ENCODE results near the gene CYSTM1. TPM values are rescaled to one million over a fixed set of nuclear protein-coding genes. Genes with fewer than 3 reads are reported as not detected.

Gene CYSTM1
- total and polyA plus RNA-seq, 2 of the 8 experiments (the other 6 are each of a cell fraction or from before 2014, with no cell fraction given), result 25.0 to 47.8 TPM

DNA sequence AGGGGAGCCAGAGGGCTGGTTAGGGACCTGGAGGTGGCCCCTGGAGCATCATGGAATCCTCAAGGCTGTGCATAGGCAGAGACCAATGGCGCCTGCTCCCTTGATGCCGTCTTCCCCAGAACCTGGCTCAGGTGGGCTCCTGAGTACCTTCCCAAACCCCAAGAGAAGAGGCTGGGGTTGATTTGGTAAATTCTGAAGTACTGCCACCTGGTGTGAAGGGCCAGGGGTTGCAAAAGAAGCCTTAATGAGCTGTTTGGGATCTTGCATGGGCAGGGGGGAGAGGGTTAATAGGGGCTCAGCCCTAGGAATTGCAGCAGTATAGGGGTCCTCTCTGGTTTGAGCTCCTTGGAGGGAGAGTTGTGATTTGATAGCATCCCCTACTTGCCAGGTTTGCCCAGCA lies 52.1 kb downstream of the CYSTM1 start:
- Histone ChIP-seq H3K18ac (ENCODE audit: extremely low read depth, low read length) (no peak overlapping the region), H3K23ac (ENCODE audit: insufficient read length) (no peak overlapping the region), H3K4ac (replicated peaks; ENCODE audit: insufficient read length, low read depth, low read length) (no peak overlapping the region), H3K4me2 (ENCODE audit: insufficient read depth in 1 of 2, low read depth in 2 of 2, low read length in 2 of 2) (no peak overlapping the region), H2BK120ac (replicated peaks; ENCODE audit: low read depth, low read length) (no peak overlapping the region), H2BK5ac (ENCODE audit: low read depth, low read length) (no peak overlapping the region), H3K14ac (ENCODE audit: insufficient read length) (no peak overlapping the region), H3K23me2 (ENCODE audit: low read depth, low read length) (no peaks in the 10 kb centered on the region), H3K9ac (replicated peaks in 1 of 4; ENCODE audit: extremely low read depth in 1 of 4, low read depth in 3 of 4, low read length in 3 of 4) (no peak overlapping the region), H3K36me3 (ENCODE audit: control insufficient read depth in 2 of 4, insufficient read depth in 4 of 4, low read length in 3 of 4) (no peaks in the 10 kb centered on the region), H3K79me2 (ENCODE audit: control insufficient read depth in 1 of 2, insufficient read depth in 2 of 2, low read length in 2 of 2) (no peaks in the 10 kb centered on the region), H3K27me3 (replicated peaks in 1 of 4; ENCODE audit: control insufficient read depth in 3 of 4, extremely low read depth in 1 of 4, insufficient read depth in 3 of 4, low read length in 3 of 4) (no peaks in the 10 kb centered on the region; a peak in 1 of 7 replicates), H2AK5ac (ENCODE audit: low read depth, low read length) (no peak overlapping the region), H3K79me1 (ENCODE audit: low read depth, low read length) (no peaks in the 10 kb centered on the region), H4K91ac (replicated peaks; ENCODE audit: insufficient read length, low read length) (no peak overlapping the region), H3K27ac (ENCODE audit: low read depth, low read length) (no peak overlapping the region), H3K4me3 (ENCODE audit: extremely low read depth in 1 of 4, insufficient read depth in 2 of 4, low read depth in 3 of 4, low read length in 4 of 4) (no peak overlapping the region), H2BK12ac (ENCODE audit: low read depth, low read length) (no peak overlapping the region), H2BK15ac (ENCODE audit: low read length) (no peak overlapping the region), H4K5ac (ENCODE audit: insufficient read length, low read depth, low read length) (no peak overlapping the region), H2AFZ (ENCODE audit: low read length) (no peak overlapping the region), H3K56ac (replicated peaks; ENCODE audit: insufficient read length, low read depth, low read length) (no peak overlapping the region), H4K8ac (ENCODE audit: extremely low read depth, insufficient read depth, low read length) (no peak overlapping the region), H3K9me3 (ENCODE audit: insufficient read depth in 2 of 2, low read depth in 1 of 2, low read length in 1 of 2) (no peaks in the 10 kb centered on the region), H3K4me1 (replicated peaks in 1 of 4; ENCODE audit: control insufficient read depth in 3 of 4, insufficient read depth in 4 of 4, low read length in 3 of 4) (no peaks in the 10 kb centered on the region), H2BK20ac (ENCODE audit: low read length) (no peak overlapping the region), H4K20me1 (replicated peaks in 1 of 2; ENCODE audit: control insufficient read depth in 1 of 2, insufficient read depth in 2 of 2, low read length in 2 of 2) (no peaks in the 10 kb centered on the region)
- TF ChIP-seq CTBP2 (IDR thresholded peaks at IDR 0.05; ENCODE audit: borderline replicate concordance, insufficient read depth, insufficient read length, low read length) (no peak), CEBPB (IDR thresholded peaks at IDR 0.05; ENCODE audit: low read depth, low read length) (no peak), SRF (IDR thresholded peaks at IDR 0.05; ENCODE audit: low read depth, low read length) (no peak), POLR2A (IDR thresholded peaks at IDR 0.05; ENCODE audit: control extremely low read depth in 1 of 2, low read depth in 2 of 2, low read length in 2 of 2) (no peak), NANOG (IDR thresholded peaks at IDR 0.05; ENCODE audit: insufficient read depth, low read depth, low read length, poor library complexity, severe bottlenecking) (no peak), RAD21 (IDR thresholded peaks at IDR 0.05 in 1 of 2, conservative IDR thresholded peaks at IDR 0.05 in 1 of 2; ENCODE audit: low read depth in 2 of 2, low read length in 2 of 2) (peak; percentile 24 to 44; a peak in 2 of 4 replicates), SP4 (IDR thresholded peaks at IDR 0.05; ENCODE audit: low read length) (no peak)
- TF ChIP-seq, protein P1, sequence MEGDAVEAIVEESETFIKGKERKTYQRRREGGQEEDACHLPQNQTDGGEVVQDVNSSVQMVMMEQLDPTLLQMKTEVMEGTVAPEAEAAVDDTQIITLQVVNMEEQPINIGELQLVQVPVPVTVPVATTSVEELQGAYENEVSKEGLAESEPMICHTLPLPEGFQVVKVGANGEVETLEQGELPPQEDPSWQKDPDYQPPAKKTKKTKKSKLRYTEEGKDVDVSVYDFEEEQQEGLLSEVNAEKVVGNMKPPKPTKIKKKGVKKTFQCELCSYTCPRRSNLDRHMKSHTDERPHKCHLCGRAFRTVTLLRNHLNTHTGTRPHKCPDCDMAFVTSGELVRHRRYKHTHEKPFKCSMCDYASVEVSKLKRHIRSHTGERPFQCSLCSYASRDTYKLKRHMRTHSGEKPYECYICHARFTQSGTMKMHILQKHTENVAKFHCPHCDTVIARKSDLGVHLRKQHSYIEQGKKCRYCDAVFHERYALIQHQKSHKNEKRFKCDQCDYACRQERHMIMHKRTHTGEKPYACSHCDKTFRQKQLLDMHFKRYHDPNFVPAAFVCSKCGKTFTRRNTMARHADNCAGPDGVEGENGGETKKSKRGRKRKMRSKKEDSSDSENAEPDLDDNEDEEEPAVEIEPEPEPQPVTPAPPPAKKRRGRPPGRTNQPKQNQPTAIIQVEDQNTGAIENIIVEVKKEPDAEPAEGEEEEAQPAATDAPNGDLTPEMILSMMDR (IDR thresholded peaks at IDR 0.05; ENCODE audit: control extremely low read depth in 1 of 3, insufficient read depth in 1 of 3, low read depth in 1 of 3, low read length in 3 of 3), result peak in 2 of 3 experiments; percentile 13 to 42; a peak in 3 of 4 replicates
- ChIA-PET POLR2A (ENCODE audit: partially characterized antibody) (no interaction called here), CTCF (ENCODE audit: partially characterized antibody) (interaction anchor here (0.5 to 8.4 kb wide), 8 partner anchors 10 to 435 kb away, joined by 3 to 99 read pairs (median 4); no protein-coding TSS in a partner anchor)
- no peak for FAIRE-seq
- WGBS, 2 experiments (ENCODE audit: extremely low coverage in 1 of 2, insufficient coverage in 1 of 2, insufficient read length in 1 of 2, insufficient replicate concordance in 2 of 2, low coverage in 1 of 2, low lambda C conversion rate in 2 of 2, missing lambda C conversion rate in 1 of 2), result 100% methylated on average over 2 of the region's 2 CpGs; no CpG with 5 or more reads in 1 of the 2 experiments
- no peak for DNase-seq (ENCODE audit: low read depth in 1 of 2, low spot score in 2 of 2)

Measured in H1 (cell line).